AML-193 (cell line): Measurements from ENCODE around the gene MR1.
A peak's percentile ranks its signal among the peaks of the same experiment; 100 is the strongest.
"Not testable (repeated sequence)": the region's sequence is repeated elsewhere in the genome, so short reads cannot be mapped to it uniquely, and the experiment has no call there.

Experiments used
- DNase-seq, 2 experiments: peaks; one replicate each; lab custom pipeline; 2025; lab: John Stamatoyannopoulos, UW

Gene MR1

DNA sequence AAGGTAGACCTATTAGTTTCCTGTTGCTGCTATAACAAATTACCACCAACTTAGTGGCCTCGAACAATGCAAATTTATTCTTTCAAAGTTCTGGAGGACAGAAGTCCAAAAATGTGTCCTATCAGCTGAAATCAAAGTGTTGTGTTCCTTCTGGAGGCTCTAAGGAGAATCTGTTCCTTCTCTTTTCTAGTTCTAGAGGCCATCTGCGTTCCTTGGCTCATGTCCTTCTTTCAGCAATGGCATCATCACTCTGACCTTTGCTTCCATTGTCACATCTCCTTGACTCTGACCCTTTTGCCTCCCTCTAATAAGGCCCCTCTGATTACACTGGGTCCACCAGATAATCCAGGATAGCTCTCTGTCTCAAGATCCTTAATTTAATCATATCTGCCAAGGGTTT lies 1.2 kb upstream of the MR1 start:
- DNase-seq, result no peak

DNA sequence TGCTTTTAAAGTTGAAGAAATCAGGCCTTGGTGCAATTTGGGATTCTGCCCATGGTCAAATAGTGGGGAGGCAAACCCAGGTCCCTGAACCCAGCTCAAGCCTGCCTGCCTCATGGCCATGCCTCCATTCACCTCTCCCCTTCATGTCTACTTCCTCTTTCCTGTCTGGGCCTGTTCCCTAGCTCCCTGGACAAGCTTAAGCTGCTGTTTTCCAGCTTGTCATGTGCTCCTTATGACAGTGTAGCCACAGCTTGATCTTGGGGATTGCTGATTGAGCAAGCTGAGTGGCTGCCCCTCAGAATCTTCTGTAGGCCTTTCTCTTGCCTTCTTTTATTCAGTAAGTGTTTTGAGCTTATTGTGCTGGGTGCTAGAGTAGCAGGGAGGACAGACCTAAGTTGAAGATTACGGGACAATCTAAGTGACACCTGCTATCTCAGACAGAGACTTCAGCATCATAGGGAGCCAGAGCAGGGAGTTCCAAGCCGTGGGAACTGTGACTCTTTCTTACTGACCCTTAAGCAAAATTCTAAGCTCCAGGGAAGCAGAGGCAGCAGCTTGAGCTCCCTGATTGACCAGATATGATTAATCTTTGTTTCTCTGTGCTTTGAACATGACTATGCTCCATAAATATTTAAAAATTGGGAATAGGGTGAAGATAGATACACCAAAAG lies 520 bp upstream of the MR1 start:
- peak; percentile 66 to 75 for DNase-seq

GRCh38 chr1:181035210-181035609 lies 1.4 kb downstream of the MR1 start:
- not testable (repeated sequence) for DNase-seq

GRCh38 chr1:181036107-181036836 lies 2.5 kb downstream of the MR1 start:
- DNase-seq, result peak in 1 of 2 experiments; percentile 17

- no peak for DNase-seq
Observed at GRCh38 chr1:181037386-181037785, 3.6 kb downstream of the MR1 start.

- peak; percentile 60 to 63 for DNase-seq
Observed at GRCh38 chr1:181038399-181038873, 4.7 kb downstream of the MR1 start.

GRCh38 chr1:181040284-181040865 lies 6.6 kb downstream of the MR1 start:
- no peak for DNase-seq

GRCh38 chr1:181043025-181043888 lies 9.5 kb downstream of the MR1 start:
- peak; percentile 89 to 91 for DNase-seq

GRCh38 chr1:181044449-181044966 lies 10.7 kb downstream of the MR1 start:
- DNase-seq, result no peak

DNA sequence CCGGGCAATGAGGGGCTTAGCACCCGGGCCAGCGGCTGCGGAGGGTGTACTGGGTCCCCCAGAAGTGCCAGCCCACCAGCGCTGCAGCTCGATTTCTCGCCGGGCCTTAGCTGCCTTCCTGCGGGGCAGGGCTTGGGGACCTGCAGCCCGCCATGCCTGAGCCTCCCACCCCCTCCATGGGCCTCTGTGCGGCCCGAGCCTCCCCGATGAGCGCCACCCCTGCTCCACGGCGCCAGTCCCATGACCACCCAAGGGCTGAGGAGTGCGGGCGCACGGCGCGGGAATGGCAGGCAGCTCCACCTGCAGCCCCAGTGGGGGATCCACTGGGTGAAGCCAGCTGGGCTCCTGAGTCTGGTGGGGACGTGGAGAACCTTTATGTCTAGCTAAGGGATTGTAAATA lies 12.2 kb downstream of the MR1 start:
- DNase-seq, result not testable (repeated sequence)

- no peak for DNase-seq
Observed at GRCh38 chr1:181049378-181049777, 15.6 kb downstream of the MR1 start.

GRCh38 chr1:181050922-181051321 lies 17.1 kb downstream of the MR1 start:
- no peak for DNase-seq

GRCh38 chr1:181056560-181056959 lies 22.8 kb downstream of the MR1 start:
- DNase-seq, result no peak

DNA sequence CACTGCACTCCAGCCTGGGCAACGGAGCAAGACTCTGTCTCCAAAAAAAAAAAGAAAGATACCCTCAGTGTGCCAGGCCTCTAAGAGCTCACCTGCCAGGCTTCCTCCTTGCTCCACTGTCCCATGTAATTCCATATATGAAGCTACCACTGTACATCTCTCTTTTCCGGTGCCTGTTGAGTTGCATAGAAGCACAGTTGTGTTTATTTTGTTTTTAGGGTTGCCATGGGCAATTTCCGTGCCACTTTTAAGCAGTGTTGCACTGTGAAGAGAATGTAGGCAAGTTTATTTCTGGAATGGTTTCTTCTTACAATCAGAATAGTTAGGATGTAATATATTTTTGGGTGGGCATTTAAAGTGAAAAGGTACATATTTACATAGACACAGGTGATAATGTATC lies 23.3 kb downstream of the MR1 start:
- DNase-seq, result no peak

- DNase-seq, result no peak
Observed at GRCh38 chr1:181059435-181059834, 25.7 kb downstream of the MR1 start.

DNA sequence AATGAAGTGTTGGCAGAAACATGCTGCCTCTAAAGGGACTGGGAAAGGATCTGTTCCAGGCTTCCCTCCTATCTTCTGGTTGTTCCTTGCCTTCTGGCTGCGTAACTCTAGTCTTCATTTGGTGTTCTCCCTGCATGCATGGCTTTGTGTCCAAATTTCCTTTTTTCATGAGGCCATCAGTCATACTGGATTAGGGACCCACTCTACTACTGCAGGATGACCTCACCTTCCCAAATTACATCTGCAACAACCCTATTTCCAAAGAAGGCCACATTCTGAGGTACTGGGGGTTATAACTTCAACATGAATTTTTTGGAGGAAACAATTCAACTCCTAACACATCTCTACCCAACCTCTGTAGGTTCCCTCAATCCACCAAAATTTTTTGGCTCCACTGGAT lies 26.3 kb downstream of the MR1 start:
- no peak for DNase-seq

DNA sequence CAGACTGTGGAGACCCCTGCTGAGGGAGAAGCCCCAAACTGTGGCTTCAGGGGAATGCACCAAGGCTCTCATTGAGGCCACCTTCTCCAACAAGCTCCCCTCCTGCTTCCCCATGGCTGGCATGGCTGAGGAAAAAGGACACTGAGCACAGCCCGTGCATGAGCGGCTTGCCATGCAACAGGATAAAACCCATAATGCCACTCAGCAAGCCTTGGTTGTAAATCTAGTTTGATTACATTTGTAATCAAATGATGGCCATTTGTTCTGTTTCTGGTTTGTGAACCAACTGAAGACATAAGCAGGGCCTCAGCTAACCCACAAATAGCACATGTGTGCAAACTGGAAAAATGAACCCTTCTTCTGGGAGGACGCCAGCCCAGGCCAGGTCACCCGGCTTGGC lies 27.2 kb downstream of the MR1 start:
- DNase-seq, result not testable (repeated sequence)

GRCh38 chr1:181061487-181061886 lies 27.7 kb downstream of the MR1 start:
- no peak for DNase-seq

DNA sequence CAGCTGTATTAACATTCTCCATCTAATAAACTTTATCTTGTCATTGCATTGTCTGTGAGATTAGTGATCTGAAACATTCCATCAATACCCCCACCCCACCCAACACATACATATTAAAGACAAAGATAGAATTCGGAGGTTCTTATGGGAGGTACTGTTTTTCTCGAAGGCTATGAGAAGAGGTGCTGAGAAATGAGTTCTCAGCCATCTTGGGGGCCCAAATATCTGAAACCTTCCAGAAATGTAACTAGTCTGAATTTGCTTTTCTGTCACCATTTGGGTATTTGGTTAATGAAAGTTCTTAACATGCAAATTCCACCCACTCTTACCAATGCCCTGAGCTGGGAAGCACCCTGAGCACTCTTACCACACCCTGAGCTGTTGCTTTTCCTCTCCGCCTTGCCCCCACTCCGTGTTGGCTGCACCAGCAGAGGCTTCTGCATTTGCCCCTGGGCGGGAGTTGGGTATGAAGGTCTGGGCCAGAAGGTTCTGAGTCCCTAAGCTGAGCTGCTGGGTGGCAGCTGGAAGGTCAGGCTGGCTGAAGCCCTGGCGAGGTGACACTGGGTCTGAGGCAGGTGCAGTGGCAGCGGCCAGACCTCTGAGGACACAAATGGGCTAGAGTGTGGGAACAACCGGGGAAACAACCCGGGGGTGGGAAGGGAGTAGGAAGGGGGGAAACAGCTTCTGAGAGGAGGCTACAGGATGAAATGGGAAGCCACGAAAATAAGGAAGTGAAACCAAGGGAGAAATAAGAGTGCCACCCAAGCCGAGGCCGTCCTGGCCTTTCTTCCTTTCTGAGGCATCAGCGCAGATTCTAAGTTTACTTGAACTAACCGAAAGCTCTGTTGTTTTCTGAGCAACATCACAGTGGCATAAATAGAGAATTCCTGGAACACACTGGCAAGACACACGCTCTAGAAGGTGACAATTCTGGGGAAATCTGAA lies 28.4 kb downstream of the MR1 start:
- peak; percentile 41 to 46 for DNase-seq

GRCh38 chr1:181062836-181063428 lies 29.1 kb downstream of the MR1 start:
- DNase-seq, result peak; percentile 54 to 65
